Muscle layer of duodenum (tissue), 2 donors: ENCODE data around the gene NSG1.
"Not testable (repeated sequence)": the region's sequence is repeated elsewhere in the genome, so short reads cannot be mapped to it uniquely, and the experiment has no call there.

Experiments used
- H3K27ac ChIP-seq: one replicate; pipeline ENCODE4 v1.7.0; 2013; ENCODE audit warnings: mild to moderate bottlenecking, low read length
- H3K27me3 ChIP-seq: one replicate; pipeline ENCODE4 v1.7.0; 2013; ENCODE audit warnings: low read depth, mild to moderate bottlenecking, control low read depth, low read length
- H3K36me3 ChIP-seq, 2 donors: one replicate each; pipeline ENCODE4 v1.7.0; 2013; ENCODE audit warnings: low read length in 2 of 2, control low read depth in 1 of 2, mild to moderate bottlenecking in 1 of 2; ENCODE audit not compliant: insufficient read depth in 2 of 2, control insufficient read depth in 1 of 2
- H3K4me1 ChIP-seq, 2 donors: one replicate each; pipeline ENCODE4 v1.7.0; 2013; ENCODE audit warnings: low read length in 2 of 2, mild to moderate bottlenecking in 2 of 2, control low read depth in 1 of 2, moderate library complexity in 1 of 2; ENCODE audit not compliant: insufficient read depth in 2 of 2, control insufficient read depth in 1 of 2
- H3K4me3 ChIP-seq, 2 donors: one replicate each; pipeline ENCODE4 v1.7.0; 2013; ENCODE audit warnings: low read length in 2 of 2, low read depth in 1 of 2, mild to moderate bottlenecking in 1 of 2
- H3K9me3 ChIP-seq, 2 donors: one replicate each; pipeline ENCODE4 v1.7.0; 2013; ENCODE audit warnings: low read length in 2 of 2, control low read depth in 1 of 2, mild to moderate bottlenecking in 1 of 2; ENCODE audit not compliant: control insufficient read depth in 1 of 2
- donor health status: healthy.

Gene NSG1

GRCh38 chr4:4413373-4413725 is 26.4 kb downstream of the NSG1 start:
- Histone ChIP-seq H3K27me3 (no peaks in the 10 kb centered on the region), H3K9me3 (no peaks in the 10 kb centered on the region), H3K4me3 (no peak overlapping the region), H3K4me1 (no peaks in the 10 kb centered on the region), H3K27ac (no peak overlapping the region), H3K36me3 (peaks cover 3 to 9% of the 10 kb centered on the region in 2 donors)

GRCh38 chr4:4413806-4414205 is 26.9 kb downstream of the NSG1 start:
- Histone ChIP-seq H3K27ac (no peak overlapping the region), H3K4me3 (no peak overlapping the region), H3K36me3 (peaks cover 7 to 12% of the 10 kb centered on the region in 2 donors), H3K4me1 (no peaks in the 10 kb centered on the region), H3K27me3 (no peaks in the 10 kb centered on the region), H3K9me3 (no peaks in the 10 kb centered on the region)

GRCh38 chr4:4415107-4415805 is 28.4 kb downstream of the NSG1 start:
- Histone ChIP-seq H3K27ac (no peak overlapping the region), H3K4me3 (no peak overlapping the region), H3K27me3 (no peaks in the 10 kb centered on the region), H3K9me3 (no peaks in the 10 kb centered on the region), H3K36me3 (peaks cover 21 to 27% of the 10 kb centered on the region in 2 donors), H3K4me1 (no peaks in the 10 kb centered on the region)

GRCh38 chr4:4415806-4416805 is 29.2 kb downstream of the NSG1 start:
- H3K36me3 ChIP-seq: peaks cover 29 to 35% of the 10 kb centered on the region in 2 donors

GRCh38 chr4:4416981-4417380 is 30.1 kb downstream of the NSG1 start:
- H3K27me3 ChIP-seq: no peaks in the 10 kb centered on the region
- no peaks in the 10 kb centered on the region for H3K9me3 ChIP-seq
- H3K36me3 ChIP-seq: peaks cover 35 to 43% of the 10 kb centered on the region in 2 donors
- no peak overlapping the region for H3K4me3 ChIP-seq
- no peaks in the 10 kb centered on the region for H3K4me1 ChIP-seq
- no peak overlapping the region for H3K27ac ChIP-seq

More at GRCh38 chr4:4415806-4416805, 29.2 kb downstream of the NSG1 start:
- no peak overlapping the region for H3K4me3 ChIP-seq
- no peaks in the 10 kb centered on the region for H3K9me3 ChIP-seq
- no peak overlapping the region for H3K27ac ChIP-seq
- no peaks in the 10 kb centered on the region for H3K4me1 ChIP-seq
- H3K27me3 ChIP-seq: no peaks in the 10 kb centered on the region

- Histone ChIP-seq H3K4me3 (no peak overlapping the region), H3K9me3 (no peaks in the 10 kb centered on the region), H3K4me1 (no peaks in the 10 kb centered on the region), H3K27me3 (no peaks in the 10 kb centered on the region), H3K36me3 (peaks cover 35 to 50% of the 10 kb centered on the region in 2 donors), H3K27ac (no peak overlapping the region)
Measured at GRCh38 chr4:4417886-4418285, 31.0 kb downstream of the NSG1 start.

GRCh38 chr4:4418676-4419390 is 31.9 kb downstream of the NSG1 start:
- no peaks in the 10 kb centered on the region for H3K4me1 ChIP-seq
- peaks cover 38 to 60% of the 10 kb centered on the region in 2 donors for H3K36me3 ChIP-seq
- no peak overlapping the region for H3K27ac ChIP-seq
- no peak overlapping the region for H3K4me3 ChIP-seq
- no peaks in the 10 kb centered on the region for H3K9me3 ChIP-seq
- H3K27me3 ChIP-seq: no peaks in the 10 kb centered on the region

GRCh38 chr4:4419896-4420295 is 33.0 kb downstream of the NSG1 start:
- H3K27me3 ChIP-seq: no peaks in the 10 kb centered on the region
- no peaks in the 10 kb centered on the region for H3K9me3 ChIP-seq
- H3K4me1 ChIP-seq: no peaks in the 10 kb centered on the region
- H3K27ac ChIP-seq: no peak overlapping the region
- no peak overlapping the region for H3K4me3 ChIP-seq
- H3K36me3 ChIP-seq: peaks cover 40 to 70% of the 10 kb centered on the region in 2 donors

GRCh38 chr4:4420421-4420820 is 33.5 kb downstream of the NSG1 start:
- no peak overlapping the region for H3K27ac ChIP-seq
- peaks cover 40 to 72% of the 10 kb centered on the region in 2 donors for H3K36me3 ChIP-seq
- no peaks in the 10 kb centered on the region for H3K27me3 ChIP-seq
- no peaks in the 10 kb centered on the region for H3K4me1 ChIP-seq
- H3K4me3 ChIP-seq: no peak overlapping the region
- no peaks in the 10 kb centered on the region for H3K9me3 ChIP-seq

GRCh38 chr4:4421356-4421755 is 34.5 kb downstream of the NSG1 start:
- H3K4me1 ChIP-seq: no peaks in the 10 kb centered on the region
- H3K27me3 ChIP-seq: no peaks in the 10 kb centered on the region
- peaks cover 40 to 66% of the 10 kb centered on the region in 2 donors for H3K36me3 ChIP-seq
- H3K27ac ChIP-seq: no peak overlapping the region
- H3K9me3 ChIP-seq: no peaks in the 10 kb centered on the region
- no peak overlapping the region for H3K4me3 ChIP-seq

GRCh38 chr4:4422117-4422516 is 35.2 kb downstream of the NSG1 start:
- H3K4me1 ChIP-seq, H3K4me3 ChIP-seq, H3K27me3 ChIP-seq, H3K27ac ChIP-seq, H3K9me3 ChIP-seq: not testable (repeated sequence)
- peaks cover 40 to 66% of the 10 kb centered on the region in 2 donors for H3K36me3 ChIP-seq
